HG02852 (cell line): ENCODE data around the gene VTI1B.
A peak's percentile ranks its signal among the peaks of the same experiment; 100 is the strongest.
"Not testable (repeated sequence)": the region's sequence is repeated elsewhere in the genome, so short reads cannot be mapped to it uniquely, and the experiment has no call there.

ENCODE experiments used
- ATAC-seq: cut with Tn5 transposase; IDR thresholded peaks from one replicate; pipeline ENCODE4 v1.9.1; 2021; ENCODE audit warnings: mild to moderate bottlenecking, moderate library complexity; ENCODE audit not compliant: unreplicated experiment

The VTI1B gene

GRCh38 chr14:67674480-67675218 lies at the start of gene VTI1B:
VTI1B (minus strand) TSS chr14:67674632; CDS start chr14:67674489, 143 bp downstream.
- ATAC-seq = peak; percentile 90

GRCh38 chr14:67722293-67722692 lies 47.9 kb upstream of the VTI1B start:
- ATAC-seq = no peak

- ATAC-seq = no peak
Observed at GRCh38 chr14:67721875-67722274, 47.4 kb upstream of the VTI1B start.

GRCh38 chr14:67719866-67720265 lies 45.4 kb upstream of the VTI1B start:
- ATAC-seq = no peak

- ATAC-seq = not testable (repeated sequence)
Observed at GRCh38 chr14:67719385-67719784, 45.0 kb upstream of the VTI1B start.

GRCh38 chr14:67718265-67718664 lies 43.8 kb upstream of the VTI1B start:
- ATAC-seq = no peak

GRCh38 chr14:67717048-67717447 lies 42.6 kb upstream of the VTI1B start:
- no peak for ATAC-seq

GRCh38 chr14:67710209-67710608 lies 35.8 kb upstream of the VTI1B start:
- ATAC-seq = no peak

- not testable (repeated sequence) for ATAC-seq
Observed at GRCh38 chr14:67709796-67710195, 35.4 kb upstream of the VTI1B start.

- not testable (repeated sequence) for ATAC-seq
Observed at GRCh38 chr14:67709346-67709745, 34.9 kb upstream of the VTI1B start.

GRCh38 chr14:67705211-67705610 lies 30.8 kb upstream of the VTI1B start:
- no peak for ATAC-seq

- no peak for ATAC-seq
Observed at GRCh38 chr14:67704484-67705089, 30.2 kb upstream of the VTI1B start.

GRCh38 chr14:67703997-67704396 lies 29.6 kb upstream of the VTI1B start:
- ATAC-seq = no peak

GRCh38 chr14:67701492-67701891 lies 27.1 kb upstream of the VTI1B start, which contains the start of gene RDH12:
RDH12 (plus strand) TSS chr14:67701886; CDS start chr14:67722643, 20,757 bp downstream.
- not testable (repeated sequence) for ATAC-seq

- ATAC-seq = no peak
Observed at GRCh38 chr14:67698179-67698578, 23.7 kb upstream of the VTI1B start.

- no peak for ATAC-seq
Observed at GRCh38 chr14:67697006-67697405, 22.6 kb upstream of the VTI1B start.

GRCh38 chr14:67695394-67695949 lies 21.0 kb upstream of the VTI1B start, which contains the start of gene RDH11:
RDH11 (minus strand) TSS chr14:67695764; CDS start chr14:67695703, 61 bp downstream.
- ATAC-seq = peak; percentile 87

- ATAC-seq = peak; percentile 86
Observed at GRCh38 chr14:67694791-67695393, 20.5 kb upstream of the VTI1B start.

- ATAC-seq = no peak
Observed at GRCh38 chr14:67690011-67690410, 15.6 kb upstream of the VTI1B start.

- ATAC-seq = no peak
Observed at GRCh38 chr14:67683842-67684241, 9.4 kb upstream of the VTI1B start.

- no peak for ATAC-seq
Observed at GRCh38 chr14:67680941-67681340, 6.5 kb upstream of the VTI1B start.
